HG02678 (cell line): ENCODE measurements around the gene FYN.
"Not testable (repeated sequence)": the region's sequence is repeated elsewhere in the genome, so short reads cannot be mapped to it uniquely, and the experiment has no call there.

ENCODE experiments used
- ATAC-seq: cut with Tn5 transposase; IDR thresholded peaks from one replicate; pipeline ENCODE4 v1.9.1; 2021; ENCODE audit warnings: mild to moderate bottlenecking, moderate library complexity; ENCODE audit not compliant: unreplicated experiment

The FYN gene

GRCh38 chr6:111835398-111835797, 37.9 kb downstream of the FYN start:
- ATAC-seq = not testable (repeated sequence)

- ATAC-seq = no peak
Measured at GRCh38 chr6:111834356-111834755, 38.9 kb downstream of the FYN start.

GRCh38 chr6:111832833-111833418, 40.3 kb downstream of the FYN start:
- ATAC-seq = peak; percentile 37

GRCh38 chr6:111831408-111831807, 41.8 kb downstream of the FYN start:
- ATAC-seq = no peak

GRCh38 chr6:111829998-111830397, 43.3 kb downstream of the FYN start:
- ATAC-seq = no peak

- no peak for ATAC-seq
Measured at GRCh38 chr6:111829581-111829980, 43.7 kb downstream of the FYN start.

- ATAC-seq = no peak
Measured at GRCh38 chr6:111828809-111829208, 44.4 kb downstream of the FYN start.

GRCh38 chr6:111825439-111826086, 47.7 kb downstream of the FYN start:
- no peak for ATAC-seq

- peak; percentile 87 for ATAC-seq
Measured at GRCh38 chr6:111824608-111825337, 48.5 kb downstream of the FYN start.

GRCh38 chr6:111823831-111824607, 49.2 kb downstream of the FYN start:
- ATAC-seq = no peak

GRCh38 chr6:111823012-111823411, 50.2 kb downstream of the FYN start:
- no peak for ATAC-seq

- ATAC-seq = no peak
Measured at GRCh38 chr6:111819458-111819857, 53.8 kb downstream of the FYN start.

- ATAC-seq = no peak
Measured at GRCh38 chr6:111818539-111819226, 54.6 kb downstream of the FYN start.

- no peak for ATAC-seq
Measured at GRCh38 chr6:111817451-111818120, 55.7 kb downstream of the FYN start.

- ATAC-seq = no peak
Measured at GRCh38 chr6:111813677-111814310, 59.5 kb downstream of the FYN start.

- ATAC-seq = no peak
Measured at GRCh38 chr6:111813237-111813636, 60.0 kb downstream of the FYN start.

GRCh38 chr6:111812060-111813038, 60.9 kb downstream of the FYN start:
- no peak for ATAC-seq

- no peak for ATAC-seq
Measured at GRCh38 chr6:111810294-111811131, 62.7 kb downstream of the FYN start.
